NCI-H345 treated with DMSO at 0.1 percent for 48 hours (cell line): ENCODE measurements around the gene C1D.

Experiments
- DNase-seq: peaks from one replicate; lab custom pipeline; 2025; ENCODE audit not compliant: unreplicated experiment; lab: John Stamatoyannopoulos, UW

The C1D gene, protein sequence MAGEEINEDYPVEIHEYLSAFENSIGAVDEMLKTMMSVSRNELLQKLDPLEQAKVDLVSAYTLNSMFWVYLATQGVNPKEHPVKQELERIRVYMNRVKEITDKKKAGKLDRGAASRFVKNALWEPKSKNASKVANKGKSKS

DNA sequence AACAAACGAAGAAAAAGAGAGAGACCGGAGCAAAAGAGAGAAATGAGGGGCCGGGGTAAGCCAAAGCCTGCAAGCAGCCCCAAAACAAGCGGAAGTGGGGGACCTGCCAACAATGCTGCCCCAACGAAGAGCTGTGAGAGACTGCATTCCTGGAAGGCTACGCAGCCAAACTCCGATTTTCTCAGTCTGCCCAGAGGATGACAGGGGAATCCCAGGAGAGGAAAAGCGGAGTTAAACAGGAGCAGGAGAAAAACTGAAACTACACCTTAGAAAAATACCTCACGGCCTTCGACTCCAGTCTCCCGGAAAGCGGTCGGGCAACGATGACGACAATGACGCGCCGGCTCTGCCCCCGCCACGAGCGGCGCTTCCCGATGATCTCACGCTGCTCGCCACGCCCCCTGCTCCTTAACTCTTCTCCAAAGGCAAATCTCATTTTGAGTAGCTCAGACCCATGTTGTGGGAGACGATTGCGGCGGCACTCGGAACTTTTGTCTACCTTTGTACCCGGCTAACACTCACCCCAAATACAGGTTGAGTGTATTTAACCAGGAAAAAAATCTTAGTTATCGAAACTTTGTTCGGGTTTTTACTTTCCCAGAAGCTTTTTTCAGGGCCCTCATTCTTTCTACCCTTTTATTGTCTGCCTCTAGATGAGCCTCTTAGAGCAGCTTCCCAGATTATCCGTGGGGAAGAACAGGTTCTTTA, at the start of gene C1D:
TSS of gene C1D (minus strand) at position 325 of the 708 bp plus-strand sequence. CDS start 15,694 bp downstream, outside the sequence.
- DNase-seq: peak; percentile 90

GRCh38 chr2:68110102-68110501, 47.3 kb upstream of the C1D start:
- no peak for DNase-seq

DNA sequence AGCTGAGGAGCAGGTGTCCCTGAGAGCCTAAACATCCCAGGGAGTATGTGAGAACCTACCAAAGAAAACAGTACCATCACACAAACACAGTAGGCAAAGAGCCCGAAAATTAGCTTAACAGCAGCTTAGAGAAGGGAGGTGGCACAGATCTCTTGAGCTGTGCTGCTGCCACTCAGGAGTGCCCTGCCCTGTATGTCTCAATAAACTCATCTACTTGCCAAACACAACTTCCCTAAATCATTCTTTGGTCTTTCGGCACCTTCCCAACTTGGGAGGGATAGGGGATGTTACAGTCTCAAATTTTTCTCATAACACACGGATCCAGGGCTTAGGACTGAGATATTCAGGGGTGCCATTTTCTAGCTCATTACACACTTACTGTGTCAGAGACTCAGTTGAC, 45.3 kb upstream of the C1D start:
- DNase-seq: no peak

- no peak for DNase-seq
These were observed 44.7 kb upstream of the C1D start for GRCh38 chr2:68107475-68107874.

DNA sequence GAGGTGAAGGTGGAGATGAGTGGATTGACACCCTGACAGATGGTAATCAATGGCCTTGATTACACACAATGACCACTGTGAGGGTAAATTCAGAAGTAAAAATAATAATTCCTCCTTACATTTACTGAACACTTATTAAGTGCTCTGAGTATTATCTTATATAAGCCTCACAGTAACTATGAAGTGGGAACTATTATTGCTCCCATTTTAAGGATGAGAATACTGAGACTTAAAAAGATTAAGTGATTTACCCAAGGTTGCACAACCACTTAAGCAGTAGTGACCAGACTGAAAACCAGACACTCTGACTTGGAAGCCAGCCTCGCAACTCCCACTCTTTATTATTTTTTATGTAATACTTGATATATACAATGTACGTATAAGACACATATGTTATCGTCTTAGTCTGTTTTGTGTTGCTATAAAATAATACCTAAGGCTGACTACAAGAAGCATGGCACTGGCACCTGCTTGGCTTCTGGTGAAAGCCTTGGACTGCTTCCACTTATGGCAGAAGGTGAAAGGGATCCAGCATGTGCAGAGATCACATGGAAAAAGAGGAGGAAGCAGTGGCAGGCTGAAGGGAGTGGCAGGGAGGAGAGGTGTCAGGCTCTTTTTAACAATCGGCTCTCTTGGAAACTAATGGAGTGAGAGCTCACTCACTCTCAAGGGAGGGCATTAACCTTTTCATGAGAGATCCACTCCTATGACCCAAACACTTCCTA, 41.5 kb upstream of the C1D start:
- DNase-seq: no peak

DNA sequence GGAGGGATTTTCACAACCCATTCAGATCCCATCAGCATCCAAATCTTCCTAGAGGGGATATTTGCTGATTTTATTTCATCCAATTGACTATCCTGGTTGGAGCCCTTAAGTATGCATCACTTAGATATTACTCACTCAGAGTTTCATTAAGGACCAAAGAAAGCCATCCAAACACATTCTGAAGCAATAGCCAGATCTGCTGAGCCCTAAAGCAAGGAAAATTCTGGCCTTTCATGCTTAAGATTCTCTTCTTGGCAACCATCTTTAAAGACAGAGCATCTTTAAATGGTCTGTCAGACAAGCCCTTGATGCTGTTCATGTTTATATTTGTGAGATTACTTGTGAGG, 40.9 kb upstream of the C1D start:
- no peak for DNase-seq

GRCh38 chr2:68103030-68103708, 40.4 kb upstream of the C1D start:
- no peak for DNase-seq

- no peak for DNase-seq
These were observed 37.4 kb upstream of the C1D start for GRCh38 chr2:68100189-68100588.

DNA sequence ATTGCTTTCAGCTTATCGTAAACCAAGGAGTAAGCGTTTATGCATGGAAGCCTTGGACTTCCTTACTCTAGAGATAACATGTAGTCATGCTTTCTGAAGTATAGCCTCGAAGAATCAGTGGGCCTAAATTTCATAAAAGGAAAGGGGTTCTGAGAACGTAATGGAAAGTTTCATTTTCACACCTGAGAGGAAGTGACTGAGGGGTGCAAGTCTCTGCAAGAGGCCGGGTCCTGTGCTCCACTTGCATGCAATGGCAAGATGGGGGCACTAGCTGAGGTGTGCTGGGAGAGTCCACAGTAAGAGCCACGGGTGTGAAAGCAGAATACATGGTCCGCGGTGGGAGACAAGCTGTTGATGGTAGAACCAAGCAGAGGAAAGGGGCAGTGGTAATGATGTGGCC, 36.5 kb upstream of the C1D start:
- no peak for DNase-seq

GRCh38 chr2:68098291-68098797, 35.5 kb upstream of the C1D start:
- no peak for DNase-seq

- no peak for DNase-seq
These were observed 31.3 kb upstream of the C1D start for GRCh38 chr2:68094111-68094510.

- no peak for DNase-seq
These were observed 30.8 kb upstream of the C1D start for GRCh38 chr2:68093634-68094033.

DNA sequence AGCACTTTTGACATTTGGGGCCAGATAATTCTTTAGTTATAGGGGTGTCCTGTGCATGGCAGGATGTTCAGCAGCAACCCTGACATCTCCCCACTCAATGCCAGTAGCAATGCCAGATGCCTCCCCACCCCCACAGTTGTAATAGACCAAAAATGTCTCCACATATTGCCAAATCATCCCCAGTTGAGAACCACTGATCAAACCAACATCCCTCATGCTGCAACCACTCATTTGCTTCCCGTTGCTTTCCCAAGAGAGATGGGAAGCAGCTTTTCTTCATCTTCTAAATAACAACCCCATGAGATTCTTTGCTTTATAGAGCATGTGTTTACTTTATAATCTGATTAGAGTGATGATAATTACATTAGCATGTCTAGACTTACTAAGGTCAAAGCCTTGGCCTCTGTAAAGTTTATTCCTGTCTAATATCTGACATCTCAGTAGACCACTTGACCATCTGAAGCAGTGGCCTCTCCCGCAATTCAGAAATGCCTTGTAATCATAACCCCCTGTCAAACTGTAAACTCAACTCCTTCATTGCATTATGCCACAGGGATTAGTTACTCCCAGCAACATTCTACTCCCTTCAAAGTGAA, 28.7 kb upstream of the C1D start:
- DNase-seq: no peak

GRCh38 chr2:68089961-68090360, 27.2 kb upstream of the C1D start:
- no peak for DNase-seq

DNA sequence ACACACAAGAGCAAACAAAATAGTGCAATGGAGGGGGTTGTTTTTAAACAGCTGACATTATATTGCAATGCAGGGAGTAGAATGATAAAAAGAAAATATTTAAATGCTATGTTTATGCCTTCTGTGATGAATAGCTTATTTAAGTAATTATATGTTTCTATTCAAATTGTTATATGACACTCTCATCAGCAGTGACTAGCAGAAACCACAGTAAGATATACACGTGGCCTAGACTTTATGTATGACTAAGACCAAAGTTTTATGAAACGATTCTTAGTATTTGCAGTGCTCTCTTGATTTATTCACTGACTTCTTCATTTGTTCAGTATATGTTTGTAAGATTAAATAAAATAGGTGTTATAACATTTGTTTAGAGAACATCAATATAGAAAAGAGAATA, 26.1 kb upstream of the C1D start:
- no peak for DNase-seq

DNA sequence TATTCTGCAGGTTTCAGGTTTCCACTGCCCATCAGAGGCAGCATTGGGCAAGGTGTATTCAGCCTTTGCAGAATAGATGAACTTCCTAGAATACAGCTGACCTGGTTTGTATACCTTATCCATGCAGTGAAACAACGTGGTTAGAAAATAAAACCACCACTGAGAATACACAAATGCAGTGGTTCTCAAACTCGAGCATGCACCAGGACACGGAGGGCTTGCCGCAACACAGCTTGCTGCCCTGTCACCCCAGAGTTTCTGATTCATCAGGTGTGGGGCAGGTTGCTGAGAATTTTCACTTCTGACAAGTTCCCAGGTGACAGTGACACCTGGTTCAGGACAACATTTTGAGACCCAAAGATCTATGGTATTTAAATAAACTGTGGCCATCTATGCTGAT, 23.4 kb upstream of the C1D start:
- DNase-seq: no peak

DNA sequence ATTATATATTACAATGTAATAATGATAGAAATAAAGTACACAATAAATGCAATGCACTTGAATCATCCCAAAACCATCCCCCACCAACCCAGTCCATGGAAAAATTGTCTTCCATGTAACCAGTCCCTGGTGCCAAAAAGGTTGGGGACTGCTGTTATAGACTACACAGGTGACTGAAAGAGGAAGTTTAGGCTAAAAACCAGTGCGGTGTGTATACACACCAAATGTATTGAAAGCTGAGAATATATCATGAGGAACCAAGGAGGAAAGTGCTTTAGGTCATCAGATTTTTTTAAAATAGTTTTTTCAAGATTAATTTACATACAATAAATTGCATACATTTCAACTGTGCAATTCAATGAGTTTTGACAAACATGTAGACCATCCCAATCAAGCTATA, 20.5 kb upstream of the C1D start:
- no peak for DNase-seq

- DNase-seq: no peak
These were observed 11.2 kb upstream of the C1D start for GRCh38 chr2:68074050-68074449.

GRCh38 chr2:68063797-68064646, 1.2 kb upstream of the C1D start:
- DNase-seq: peak; percentile 3

DNA sequence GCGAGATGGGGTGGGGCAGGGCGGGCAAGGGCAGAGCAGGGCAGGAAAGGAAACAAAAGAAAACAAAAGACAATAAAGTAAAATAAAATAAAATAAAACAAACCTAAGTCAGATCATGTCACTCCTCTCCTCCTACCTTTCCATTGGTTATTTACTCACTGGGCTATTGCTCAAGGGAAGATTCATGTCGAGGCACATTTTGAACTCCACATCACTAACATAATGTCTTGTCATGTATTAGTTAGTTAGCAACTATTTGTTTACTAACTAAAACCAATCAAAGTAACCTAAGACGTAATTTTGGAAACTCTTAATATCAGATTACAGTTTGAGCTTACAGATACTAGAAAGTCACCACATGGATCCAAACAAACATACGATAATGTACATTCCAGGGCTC, 2.2 kb downstream of the C1D start:
- no peak for DNase-seq
